ENCODE results near the gene CDV3. TPM values are rescaled to one million over a fixed set of nuclear protein-coding genes. Genes with fewer than 3 reads are reported as not detected.

CDV3 gene
- total RNA-seq, 1 experiment from 2014 or later, result 173 TPM

DNA sequence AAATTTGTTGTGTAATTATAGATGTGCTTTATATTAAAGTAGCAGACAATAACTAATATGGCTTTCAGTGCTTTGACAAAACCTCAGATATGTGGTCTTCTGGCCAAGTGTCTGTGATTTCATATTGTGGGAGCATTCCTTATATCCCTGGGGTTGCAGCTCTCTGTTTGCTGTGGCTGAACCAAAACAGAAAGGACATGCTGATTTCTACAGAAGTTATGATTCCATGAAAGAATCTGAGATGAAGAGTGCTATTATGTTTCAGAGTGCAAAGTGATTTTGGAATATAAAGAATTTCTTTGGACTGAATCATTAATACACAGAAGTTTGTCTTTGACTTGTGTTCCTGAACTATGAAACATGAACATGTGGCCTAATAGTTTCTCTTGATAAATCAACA lies 36.5 kb downstream of the CDV3 start:
- DNase-seq, result no peak
- H3K36me3 Mint-ChIP-seq (ENCODE audit: insufficient read depth in 1 of 3, low read depth in 3 of 3), result peaks cover 17 to 63% (median 51%) of the 10 kb centered on the region in 3 experiments; a peak in 6 of 7 replicates
- Histone ChIP-seq H4K8ac (replicated peaks; ENCODE audit: insufficient read length, low read depth, low read length) (no peak overlapping the region), H3K56ac (ENCODE audit: insufficient read length, low read depth, low read length) (no peak overlapping the region), H2BK15ac (ENCODE audit: low read depth, low read length) (no peak overlapping the region), H2BK5ac (ENCODE audit: insufficient read length, low read length) (no peak overlapping the region), H3T11ph (ENCODE audit: low read length) (no peak overlapping the region), H3K23me2 (ENCODE audit: insufficient read length, low read depth, low read length, poor library complexity, severe bottlenecking) (no peaks in the 10 kb centered on the region), H2BK20ac (ENCODE audit: low read depth, low read length, poor library complexity, severe bottlenecking) (no peak overlapping the region), H2BK12ac (ENCODE audit: insufficient read length, low read depth, low read length) (no peak overlapping the region), H3K23ac (ENCODE audit: insufficient read length, low read depth, low read length) (no peak overlapping the region), H4K91ac (ENCODE audit: insufficient read length, low read depth, low read length) (no peak overlapping the region), H4K20me1 (ENCODE audit: control insufficient read depth, insufficient read depth, insufficient read length) (no peaks in the 10 kb centered on the region), H3K4me1 (ENCODE audit: insufficient read depth, low read length) (no peaks in the 10 kb centered on the region), H3K4me2 (ENCODE audit: insufficient read depth, insufficient read length, low read length) (no peak overlapping the region), H3K4ac (ENCODE audit: low read depth, low read length) (no peak overlapping the region), H2AK5ac (ENCODE audit: insufficient read length, low read length) (no peak overlapping the region), H3K79me1 (ENCODE audit: insufficient read depth, low read depth, low read length, poor library complexity, severe bottlenecking) (no peaks in the 10 kb centered on the region), H2BK120ac (ENCODE audit: low read depth, low read length, poor library complexity, severe bottlenecking) (no peak overlapping the region), H3K27ac (ENCODE audit: insufficient read length, low read depth, low read length) (no peak overlapping the region), H4K5ac (ENCODE audit: insufficient read length, low read depth, low read length) (no peak overlapping the region), H3K79me2 (ENCODE audit: insufficient read depth, low read length) (no peaks in the 10 kb centered on the region), H2AFZ (ENCODE audit: low read length) (no peak overlapping the region), H3K27me3 (ENCODE audit: insufficient read depth, low read length) (no peaks in the 10 kb centered on the region), H3K9ac (ENCODE audit: extremely low read depth, insufficient read length, low read length) (no peak overlapping the region), H3K14ac (ENCODE audit: insufficient read depth, low read length) (no peak overlapping the region), H3K18ac (ENCODE audit: insufficient read length, low read depth, low read length) (no peak overlapping the region), H3K9me3 (ENCODE audit: control insufficient read depth, low read depth, low read length) (no peaks in the 10 kb centered on the region)
- no peaks in the 10 kb centered on the region for H3K9me3 Mint-ChIP-seq
- TF ChIP-seq, protein P1, sequence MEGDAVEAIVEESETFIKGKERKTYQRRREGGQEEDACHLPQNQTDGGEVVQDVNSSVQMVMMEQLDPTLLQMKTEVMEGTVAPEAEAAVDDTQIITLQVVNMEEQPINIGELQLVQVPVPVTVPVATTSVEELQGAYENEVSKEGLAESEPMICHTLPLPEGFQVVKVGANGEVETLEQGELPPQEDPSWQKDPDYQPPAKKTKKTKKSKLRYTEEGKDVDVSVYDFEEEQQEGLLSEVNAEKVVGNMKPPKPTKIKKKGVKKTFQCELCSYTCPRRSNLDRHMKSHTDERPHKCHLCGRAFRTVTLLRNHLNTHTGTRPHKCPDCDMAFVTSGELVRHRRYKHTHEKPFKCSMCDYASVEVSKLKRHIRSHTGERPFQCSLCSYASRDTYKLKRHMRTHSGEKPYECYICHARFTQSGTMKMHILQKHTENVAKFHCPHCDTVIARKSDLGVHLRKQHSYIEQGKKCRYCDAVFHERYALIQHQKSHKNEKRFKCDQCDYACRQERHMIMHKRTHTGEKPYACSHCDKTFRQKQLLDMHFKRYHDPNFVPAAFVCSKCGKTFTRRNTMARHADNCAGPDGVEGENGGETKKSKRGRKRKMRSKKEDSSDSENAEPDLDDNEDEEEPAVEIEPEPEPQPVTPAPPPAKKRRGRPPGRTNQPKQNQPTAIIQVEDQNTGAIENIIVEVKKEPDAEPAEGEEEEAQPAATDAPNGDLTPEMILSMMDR (conservative IDR thresholded peaks at IDR 0.05), result no peak
- H3K4me1 Mint-ChIP-seq, result no peaks in the 10 kb centered on the region
- H3K27ac Mint-ChIP-seq, result no peak overlapping the region
- H3K27me3 Mint-ChIP-seq (ENCODE audit: low read depth), result no peaks in the 10 kb centered on the region
- H3K4me3 Mint-ChIP-seq, result no peak overlapping the region

Measured in H9 (cell line).